Measurements from ENCODE around the gene SMYD3.

SMYD3 gene

DNA sequence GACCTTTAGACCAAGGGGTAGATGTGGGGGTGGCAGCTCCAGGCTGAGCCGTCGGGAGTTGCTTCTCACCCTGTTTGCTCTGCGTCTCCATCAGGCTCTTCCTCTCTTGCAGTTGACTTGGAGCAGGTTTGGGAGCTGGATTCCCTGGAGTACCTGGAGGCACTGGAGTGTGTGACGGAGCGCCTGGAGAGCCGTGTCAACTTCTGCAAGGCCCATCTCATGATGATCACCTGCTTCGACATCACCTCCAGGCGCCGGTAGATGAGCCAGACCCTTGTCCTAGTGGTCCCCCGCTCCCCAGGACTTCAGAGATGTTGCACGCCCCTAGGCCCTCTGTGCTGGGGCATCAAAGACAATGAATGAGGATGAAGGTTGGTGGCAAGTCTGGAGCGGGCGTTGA lies 804.7 kb downstream of the SMYD3 start:
- Histone ChIP-seq H3K4me3 (ENCODE audit: low read depth in 1 of 2, low read length in 2 of 2) (no peak overlapping the region), H3K4me1 (ENCODE audit: control insufficient read depth in 1 of 2, insufficient read depth in 2 of 2, low read length in 2 of 2) (no peaks in the 10 kb centered on the region), H3K36me3 (ENCODE audit: control insufficient read depth in 1 of 2, insufficient read depth in 2 of 2, low read length in 2 of 2) (no peaks in the 10 kb centered on the region), H3K9me3 (ENCODE audit: control insufficient read depth in 1 of 2, low read length in 2 of 2) (no peaks in the 10 kb centered on the region), H3K27me3 (ENCODE audit: low read depth, low read length) (no peaks in the 10 kb centered on the region), H3K27ac (ENCODE audit: low read length) (no peak overlapping the region)

DNA sequence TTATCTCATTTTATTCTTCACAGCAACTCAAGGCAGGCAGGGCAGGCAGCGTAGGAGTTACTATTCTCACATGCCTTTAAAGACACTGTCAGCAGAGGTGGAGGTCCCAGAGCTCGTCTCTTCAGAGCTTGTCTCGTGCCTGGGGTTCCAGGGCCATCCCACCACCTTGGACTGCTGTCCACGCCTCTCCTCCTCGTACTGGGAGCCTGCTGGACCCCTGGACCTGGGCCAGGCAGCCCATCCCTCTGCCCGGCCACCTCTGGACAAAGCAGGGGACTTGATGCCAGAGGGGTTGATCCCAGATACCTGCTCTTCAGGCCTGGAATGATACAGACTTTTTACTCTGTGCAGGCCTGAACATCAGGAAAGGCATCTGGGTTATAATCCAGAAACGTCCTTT lies 805.4 kb downstream of the SMYD3 start:
- Histone ChIP-seq H3K27ac (ENCODE audit: low read length) (no peak overlapping the region), H3K4me3 (ENCODE audit: low read depth in 1 of 2, low read length in 2 of 2) (no peak overlapping the region), H3K4me1 (ENCODE audit: control insufficient read depth in 1 of 2, insufficient read depth in 2 of 2, low read length in 2 of 2) (no peaks in the 10 kb centered on the region), H3K36me3 (ENCODE audit: control insufficient read depth in 1 of 2, insufficient read depth in 2 of 2, low read length in 2 of 2) (no peaks in the 10 kb centered on the region), H3K27me3 (ENCODE audit: low read depth, low read length) (no peaks in the 10 kb centered on the region), H3K9me3 (ENCODE audit: control insufficient read depth in 1 of 2, low read length in 2 of 2) (no peaks in the 10 kb centered on the region)

GRCh38 chr1:245700631-245701030 lies 806.4 kb downstream of the SMYD3 start:
- Histone ChIP-seq H3K4me3 (ENCODE audit: low read depth in 1 of 2, low read length in 2 of 2) (no peak overlapping the region), H3K27ac (ENCODE audit: low read length) (no peak overlapping the region), H3K27me3 (ENCODE audit: low read depth, low read length) (no peaks in the 10 kb centered on the region), H3K4me1 (ENCODE audit: control insufficient read depth in 1 of 2, insufficient read depth in 2 of 2, low read length in 2 of 2) (no peaks in the 10 kb centered on the region), H3K36me3 (ENCODE audit: control insufficient read depth in 1 of 2, insufficient read depth in 2 of 2, low read length in 2 of 2) (no peaks in the 10 kb centered on the region), H3K9me3 (ENCODE audit: control insufficient read depth in 1 of 2, low read length in 2 of 2) (no peaks in the 10 kb centered on the region)

All from muscle layer of duodenum (tissue), 2 donors.